B cell (primary cell): Measurements from ENCODE around the gene UBE2J1.

Source experiments
- CTCF ChIP-seq: fragments of 200-600 bp; IDR thresholded peaks from one replicate; pipeline ENCODE4 v1.8.0; 2022; ENCODE audit warnings: antibody characterized with exemption, mild to moderate bottlenecking
- EZH2 ChIP-seq: IDR thresholded peaks from 2 replicates; pipeline ENCODE4 v1.6.1; 2012; ENCODE audit warnings: borderline replicate concordance, low read depth, mild to moderate bottlenecking, moderate library complexity, low read length; ENCODE audit not compliant: insufficient read depth, poor library complexity, severe bottlenecking

- TF ChIP-seq CTCF = no peak
- TF ChIP-seq EZH2 = no peak
Observed at GRCh38 chr6:89379281-89379680, 26.8 kb upstream of the UBE2J1 start.
